Occipital lobe (tissue), 2 donors: ENCODE measurements around the gene AKR1C1. TPM values are rescaled to one million over a fixed set of nuclear protein-coding genes. Genes with fewer than 3 reads are reported as not detected.
"Not testable (repeated sequence)": the region's sequence is repeated elsewhere in the genome, so short reads cannot be mapped to it uniquely, and the experiment has no call there.

ENCODE experiments used
- DNase-seq: peaks from one replicate; lab custom pipeline; 2025; lab: John Stamatoyannopoulos, UW
- total RNA-seq: library from RNA; depleted of rRNA; stranded (reverse); fragments of >200 nt; gene quantifications from one replicate; pipeline ENCODE4 v1.2.3, GENCODE V29; 2014

The AKR1C1 gene
- total RNA-seq, 1 donor from 2014 or later = 36.8 TPM

DNA sequence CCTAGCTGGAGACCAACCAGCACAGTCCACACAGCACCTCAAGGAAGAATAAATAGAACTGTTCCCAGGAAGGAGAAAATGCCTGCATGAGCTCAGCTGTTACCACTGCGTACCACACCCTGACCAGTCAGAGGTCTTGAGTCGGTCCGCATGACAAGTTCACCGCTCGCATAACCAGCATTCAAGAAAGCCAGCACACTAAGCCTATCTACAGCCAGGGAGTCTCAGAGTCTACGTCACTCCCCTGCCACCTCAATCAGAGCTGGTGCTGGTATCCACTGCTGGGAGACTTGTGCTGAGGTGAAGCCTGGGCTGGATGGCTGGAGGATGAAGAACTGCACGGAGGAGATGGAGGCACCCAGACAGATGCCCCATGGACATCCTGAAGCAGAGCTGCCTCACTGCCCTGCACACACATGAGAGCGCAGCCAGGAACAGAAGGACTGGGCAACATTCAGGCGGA, 19.6 kb downstream of the AKR1C1 start:
- no peak for DNase-seq

DNA sequence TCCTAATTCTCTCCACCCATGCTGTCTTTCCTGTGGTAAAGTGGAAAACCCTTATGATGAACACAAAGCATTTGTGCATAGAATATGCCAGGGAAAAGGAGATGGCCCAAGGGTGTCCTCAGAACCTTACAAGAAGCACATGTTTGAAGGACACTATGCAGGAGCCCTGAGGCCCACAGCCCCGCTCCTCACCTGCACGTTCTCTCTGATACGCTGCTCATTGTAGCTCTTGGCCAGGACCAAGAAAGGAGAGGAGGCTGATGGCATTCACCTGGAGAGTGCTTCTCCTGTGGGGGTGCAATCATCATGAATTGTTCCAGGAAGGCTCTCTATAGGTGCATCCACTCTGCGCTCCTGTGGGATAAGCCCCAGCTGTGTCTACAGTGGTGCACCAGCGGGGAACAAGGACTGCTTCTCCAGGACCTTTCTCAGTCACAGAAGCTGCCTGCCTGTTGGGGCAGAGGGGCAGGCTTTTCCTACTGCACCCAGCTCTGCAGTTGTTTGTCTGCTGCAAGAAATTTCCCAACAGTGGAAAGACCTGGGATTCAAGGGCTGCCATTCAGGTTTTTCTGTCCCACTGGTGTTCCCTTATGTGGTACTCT, 20.5 kb downstream of the AKR1C1 start:
- DNase-seq = no peak

DNA sequence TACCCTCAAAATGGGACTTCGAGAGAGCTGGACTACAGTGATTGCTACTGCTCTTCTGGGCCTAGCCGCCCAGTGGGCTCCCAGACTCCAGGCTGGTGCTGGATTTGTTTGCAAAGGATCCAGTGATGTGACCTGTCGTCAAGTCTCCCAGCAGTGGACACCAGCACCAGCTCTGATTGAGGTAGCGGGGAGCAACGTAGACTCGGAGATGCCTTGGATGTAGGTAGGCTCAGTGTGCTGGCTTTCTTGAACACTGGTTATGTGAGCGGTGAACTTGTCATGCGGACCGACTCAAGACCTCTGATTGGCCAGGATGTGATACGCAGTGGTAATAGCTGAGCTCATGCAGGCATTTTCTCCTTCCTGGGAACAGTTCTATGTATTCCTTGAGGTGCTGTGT, 21.0 kb downstream of the AKR1C1 start:
- DNase-seq = no peak

DNA sequence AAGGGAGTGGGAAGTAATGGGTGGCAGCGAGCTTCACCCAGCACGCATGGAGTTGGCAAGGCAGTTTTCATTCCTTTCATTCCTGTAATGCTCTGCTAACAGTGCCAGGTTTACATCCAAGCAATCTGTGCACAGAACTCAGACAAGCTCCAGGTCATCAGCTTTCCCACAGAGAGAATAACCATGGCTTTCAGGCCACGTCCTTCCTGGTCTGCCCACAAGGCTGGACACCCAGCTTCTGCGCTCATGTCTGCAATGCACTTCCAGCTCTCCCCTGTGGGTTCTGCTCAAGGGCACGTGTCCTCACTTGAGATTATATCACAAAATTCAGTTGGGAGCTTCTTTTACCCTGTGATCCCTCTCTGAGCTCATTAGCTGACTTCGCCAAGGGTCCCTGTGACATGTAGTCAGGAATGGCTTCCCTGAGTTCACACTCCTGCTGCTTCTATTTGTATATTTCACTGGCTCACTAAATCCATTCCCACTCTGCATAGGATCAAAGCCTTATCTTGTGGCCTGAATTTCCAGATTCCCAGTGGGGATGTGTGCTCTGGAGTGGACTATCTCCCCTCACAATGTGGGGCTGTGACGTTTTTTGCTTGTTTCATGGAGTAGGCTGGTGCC, 21.9 kb downstream of the AKR1C1 start:
- DNase-seq = no peak

DNA sequence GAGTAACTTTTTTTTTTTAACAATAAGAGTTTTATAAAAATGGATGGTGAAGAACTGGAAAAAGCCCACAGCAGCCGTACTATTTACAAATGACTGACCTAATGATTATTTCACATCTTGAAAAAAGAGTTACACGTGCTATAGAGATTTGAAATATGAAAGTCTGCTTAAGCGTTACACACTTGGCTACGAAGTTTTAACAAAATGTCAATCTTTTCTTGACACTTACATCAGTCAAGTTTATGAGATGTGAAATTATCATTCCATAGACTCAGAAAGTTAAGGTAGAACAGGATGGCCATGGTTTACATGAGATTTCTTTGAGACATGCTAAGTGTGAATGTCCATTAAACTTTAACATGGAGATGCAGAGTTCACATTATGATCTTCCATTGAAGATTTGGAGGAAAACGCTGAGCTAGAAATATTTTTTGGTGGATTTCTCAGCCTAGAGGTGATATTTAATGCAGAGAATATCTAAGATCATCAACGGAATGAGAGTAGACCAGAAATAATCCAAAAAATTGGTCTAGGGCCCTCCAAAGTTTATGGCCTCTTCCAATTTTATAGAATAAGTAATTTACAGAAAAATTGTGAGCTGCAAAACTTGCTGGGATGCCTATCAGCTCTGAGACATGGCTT, 24.9 kb downstream of the AKR1C1 start:
- not testable (repeated sequence) for DNase-seq

DNA sequence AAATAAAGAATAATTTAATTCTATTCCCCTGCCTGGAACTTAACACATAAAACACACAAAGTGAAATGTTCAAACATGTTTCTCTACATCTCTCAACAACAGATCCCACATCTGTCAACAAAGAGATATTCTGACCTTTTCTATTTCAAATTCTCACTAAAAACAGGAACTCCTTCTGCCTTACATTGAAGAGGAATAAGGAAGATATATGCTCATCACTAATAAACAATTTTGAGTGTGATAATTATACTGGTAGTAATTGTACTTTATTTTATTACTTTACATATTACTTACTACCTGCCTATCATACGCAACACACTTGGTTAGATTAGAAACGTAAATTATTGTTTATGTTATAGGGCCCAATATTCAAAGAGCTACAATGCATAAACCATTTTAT, 27.0 kb downstream of the AKR1C1 start:
- no peak for DNase-seq

DNA sequence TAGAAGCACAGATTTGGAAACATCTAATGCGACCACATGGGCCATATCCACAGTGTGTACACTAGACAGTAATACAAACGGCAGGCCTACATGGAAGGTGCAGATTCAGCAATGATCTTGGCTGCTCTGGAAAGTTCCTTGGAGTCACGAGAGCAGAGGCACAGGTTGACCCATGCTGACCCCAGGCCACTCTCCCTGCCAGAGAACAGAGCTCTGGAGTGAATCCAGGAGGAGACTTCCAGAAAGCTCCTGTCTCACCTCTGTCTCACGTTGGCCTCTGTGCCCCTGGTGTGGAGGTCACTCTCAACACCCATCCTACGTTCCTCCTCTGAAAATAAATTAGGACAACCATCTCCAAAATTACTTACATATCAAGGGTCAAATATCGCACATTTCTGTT, 28.2 kb downstream of the AKR1C1 start:
- DNase-seq = not testable (repeated sequence)

DNA sequence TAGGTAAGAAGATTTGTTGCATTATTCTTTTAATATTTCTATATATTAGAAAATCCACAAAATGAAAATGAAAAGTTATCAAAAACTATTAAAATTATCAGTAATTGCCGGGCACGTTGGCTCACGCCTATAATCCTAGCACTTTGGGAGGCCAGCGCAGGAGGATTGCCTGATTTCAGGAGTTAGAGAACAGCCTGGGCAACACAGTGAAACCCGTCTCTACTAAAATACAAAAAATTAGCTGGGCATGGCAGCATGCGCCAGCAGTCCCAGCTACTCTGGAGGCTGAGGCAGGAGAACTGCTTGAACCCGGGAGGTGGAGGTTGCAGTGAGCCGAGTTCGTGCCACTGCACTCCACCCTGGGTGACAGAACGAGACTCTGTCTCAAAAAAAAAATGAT, 29.3 kb downstream of the AKR1C1 start:
- DNase-seq = not testable (repeated sequence)

DNA sequence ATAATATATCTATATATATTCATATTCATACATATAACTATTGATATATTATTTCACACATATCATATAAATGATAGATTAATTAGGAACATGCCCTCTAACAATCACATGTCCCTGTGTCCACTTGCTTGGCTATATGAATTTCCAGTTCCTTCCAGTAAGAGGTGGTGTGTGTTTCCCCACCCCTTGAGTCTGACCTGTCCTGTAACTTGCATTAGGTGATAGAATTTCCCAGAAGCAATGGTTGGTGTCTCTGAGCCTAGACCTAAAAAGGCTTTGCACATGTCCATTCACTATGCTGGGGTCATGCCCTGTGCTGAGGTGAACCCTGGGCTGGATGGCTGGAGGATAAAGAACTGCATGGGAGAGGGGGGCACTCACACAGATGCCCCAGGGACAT, 31.0 kb downstream of the AKR1C1 start:
- not testable (repeated sequence) for DNase-seq

DNA sequence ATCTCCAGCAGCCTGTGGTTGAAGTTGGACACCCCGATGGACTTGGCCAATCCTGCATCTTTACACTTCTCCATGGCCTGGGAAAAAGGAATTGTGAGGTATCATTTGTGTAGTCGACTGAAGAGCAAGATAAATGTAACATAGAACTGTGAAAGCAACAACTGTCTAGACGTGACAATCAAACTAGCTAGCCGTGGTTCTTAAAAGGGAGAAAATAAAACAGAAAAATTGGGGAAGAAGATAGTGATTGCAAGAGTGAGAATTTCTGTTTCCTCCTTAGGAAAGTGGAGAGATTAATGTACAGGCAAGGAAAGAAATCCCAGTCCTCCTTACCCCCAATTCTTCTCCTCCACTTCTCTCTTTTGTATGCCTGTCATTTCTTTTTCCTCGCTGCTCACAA, 35.5 kb downstream of the AKR1C1 start:
- DNase-seq = no peak

DNA sequence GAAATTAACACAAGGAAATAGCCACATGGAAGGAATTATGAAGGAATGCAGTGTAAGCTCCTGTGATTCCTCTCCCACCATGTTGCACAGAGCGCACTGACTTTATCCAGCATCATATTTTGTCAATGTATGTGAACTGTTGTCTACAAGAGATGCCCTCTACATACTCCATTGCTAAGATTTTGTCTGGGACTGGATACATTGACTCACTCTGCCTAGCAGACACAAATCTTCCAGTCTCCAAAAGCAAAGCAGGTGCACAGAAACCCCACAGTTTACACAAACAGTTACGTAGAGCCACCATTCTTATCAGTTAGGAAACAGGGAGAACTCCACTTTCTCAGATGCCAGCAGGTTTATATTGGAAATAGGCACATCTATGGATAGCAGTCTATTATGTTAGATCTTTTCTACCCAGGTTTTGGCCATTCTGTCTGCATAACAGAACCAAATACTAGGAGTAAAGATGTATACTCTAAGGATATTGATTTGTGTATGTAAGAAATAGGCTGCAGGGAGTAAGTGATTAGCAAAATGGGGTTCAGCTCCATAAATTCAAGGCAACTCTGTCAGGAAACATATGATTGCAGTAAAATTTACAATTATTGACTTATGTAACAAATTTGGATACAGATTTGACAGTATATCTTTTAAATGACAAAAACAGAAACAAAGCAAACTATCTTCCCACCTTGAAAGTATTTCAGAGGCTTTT, 39.0 kb downstream of the AKR1C1 start:
- no peak for DNase-seq

DNA sequence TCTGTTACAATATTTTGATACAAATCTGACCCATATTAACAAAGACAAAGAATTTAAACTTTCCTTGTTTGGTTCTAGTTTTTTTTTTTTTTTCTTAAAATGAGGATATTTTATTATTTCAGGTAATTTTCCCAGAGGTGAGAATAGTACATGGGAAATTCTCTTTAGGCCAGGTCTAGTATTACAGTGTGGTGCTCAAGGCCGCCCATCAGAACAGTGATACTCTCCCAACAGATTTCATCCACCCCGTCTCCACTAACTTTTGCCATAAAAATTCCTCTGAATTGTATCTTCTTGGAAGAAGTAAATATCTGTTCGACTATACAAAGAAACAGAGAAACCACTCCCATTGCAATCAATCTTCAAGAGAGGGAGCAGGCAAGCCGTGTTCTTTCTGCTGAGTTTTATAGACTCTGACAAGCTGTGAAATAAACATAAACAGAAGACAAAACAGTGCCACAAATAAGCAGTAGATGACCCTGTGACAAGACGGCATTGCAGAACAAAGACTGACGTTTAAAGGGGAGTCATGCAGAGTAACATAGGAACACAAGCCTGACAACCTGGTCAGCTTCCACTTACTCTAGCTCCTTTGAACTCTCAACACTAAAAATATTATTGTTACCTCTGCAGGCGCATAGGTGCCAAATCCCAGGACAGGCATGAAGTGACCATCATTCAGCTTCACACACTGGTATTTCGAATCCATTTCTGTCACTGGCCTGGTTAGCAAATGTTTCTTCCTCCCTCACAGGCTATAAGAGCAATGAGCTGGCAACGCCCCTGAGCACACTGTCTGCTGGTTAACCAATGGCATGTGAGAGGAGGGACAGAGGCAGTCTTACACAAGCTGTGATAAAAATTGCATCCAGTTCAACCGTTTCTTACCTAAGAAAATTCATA, 40.2 kb downstream of the AKR1C1 start, which contains the start of gene AKR1C2:
AKR1C2 (minus strand) TSS at position 731 of the 903 bp plus-strand sequence; CDS start at position 709, 22 bp downstream.
- DNase-seq = not testable (repeated sequence)

DNA sequence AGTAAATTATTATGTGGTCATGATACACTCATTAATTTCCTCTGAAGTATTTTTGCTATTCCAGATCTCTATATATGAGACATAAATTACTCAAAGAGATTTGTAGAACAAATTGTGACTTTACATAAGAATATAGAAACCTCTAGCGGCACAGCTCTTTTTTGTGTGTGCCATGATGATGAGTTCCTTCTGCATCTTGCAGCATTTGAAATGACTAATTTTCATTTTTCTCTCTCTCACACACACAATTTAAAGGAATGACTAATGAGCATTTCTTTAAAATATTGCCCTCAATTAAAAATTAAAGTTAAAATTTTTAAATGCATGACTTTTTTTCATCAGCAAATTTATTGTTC, 40.8 kb downstream of the AKR1C1 start:
- not testable (repeated sequence) for DNase-seq

DNA sequence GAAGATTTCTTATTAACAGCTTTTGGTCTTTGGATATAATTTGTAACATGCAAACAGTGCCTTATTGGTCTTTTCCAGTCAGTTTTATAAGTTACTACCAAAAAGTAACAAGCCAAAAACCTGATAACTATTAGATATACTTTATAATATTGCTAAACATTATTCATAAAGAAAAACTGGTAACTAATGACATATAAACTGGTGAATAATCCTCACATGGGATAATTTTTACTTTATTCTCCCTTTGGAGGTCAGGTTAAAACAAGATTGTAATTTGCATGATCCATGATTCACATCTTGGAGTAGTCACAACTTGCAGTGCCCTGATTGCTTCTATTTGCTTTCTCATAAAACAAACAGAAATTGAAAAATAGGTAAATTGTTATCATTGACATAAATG, 41.3 kb downstream of the AKR1C1 start:
- DNase-seq = not testable (repeated sequence)

DNA sequence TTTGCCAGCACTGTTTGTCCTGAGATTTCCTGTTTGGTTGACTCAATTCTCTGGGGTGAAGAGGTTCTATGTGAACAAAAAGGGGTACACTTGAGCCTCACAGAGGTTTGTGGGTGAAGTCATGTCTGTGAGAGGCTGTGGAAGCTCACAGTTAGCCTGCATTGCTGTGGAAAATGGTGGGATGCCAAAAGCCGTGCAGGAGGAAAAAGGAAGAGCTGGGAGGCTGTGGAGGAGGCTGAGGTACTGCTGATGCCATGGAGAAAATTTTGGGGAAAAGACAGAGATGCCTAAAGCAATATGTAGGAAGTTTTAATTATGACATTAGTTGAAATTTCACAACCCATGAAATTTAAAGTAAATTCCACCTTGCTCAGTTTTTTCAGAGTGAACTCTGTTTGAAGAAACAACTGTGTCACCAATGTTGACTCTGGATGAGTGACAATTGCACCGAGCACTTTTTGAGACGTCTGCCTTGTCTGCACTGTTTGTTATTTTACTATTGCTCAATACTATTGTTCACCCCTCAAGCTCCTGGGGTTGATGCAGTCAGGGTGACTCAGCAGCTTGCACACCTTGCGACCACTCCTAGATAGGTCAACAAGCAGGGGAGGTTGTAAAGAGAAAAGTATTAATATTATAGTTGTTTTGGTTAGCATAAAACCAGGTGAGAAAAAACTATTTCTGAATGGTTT, 45.8 kb downstream of the AKR1C1 start:
- not testable (repeated sequence) for DNase-seq

DNA sequence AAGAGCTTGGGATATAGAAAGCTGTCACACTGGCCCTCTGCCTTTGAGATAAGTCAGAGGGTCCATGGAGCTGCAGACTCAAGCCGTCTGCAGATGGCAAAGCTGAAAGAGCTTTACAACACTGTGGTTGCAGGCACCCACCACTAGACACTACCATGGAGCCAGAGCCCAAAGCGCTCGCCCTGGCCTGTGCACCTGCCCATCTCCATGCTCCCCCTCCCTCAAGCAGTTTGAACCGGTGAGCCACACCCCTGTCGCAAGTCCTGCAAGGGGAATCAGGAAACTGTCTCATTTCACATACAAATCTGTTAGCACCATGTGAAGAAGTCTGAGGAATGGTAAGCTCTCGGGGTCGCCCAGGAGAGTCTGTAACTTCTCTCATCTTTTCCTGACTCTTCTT, 46.8 kb downstream of the AKR1C1 start:
- not testable (repeated sequence) for DNase-seq

DNA sequence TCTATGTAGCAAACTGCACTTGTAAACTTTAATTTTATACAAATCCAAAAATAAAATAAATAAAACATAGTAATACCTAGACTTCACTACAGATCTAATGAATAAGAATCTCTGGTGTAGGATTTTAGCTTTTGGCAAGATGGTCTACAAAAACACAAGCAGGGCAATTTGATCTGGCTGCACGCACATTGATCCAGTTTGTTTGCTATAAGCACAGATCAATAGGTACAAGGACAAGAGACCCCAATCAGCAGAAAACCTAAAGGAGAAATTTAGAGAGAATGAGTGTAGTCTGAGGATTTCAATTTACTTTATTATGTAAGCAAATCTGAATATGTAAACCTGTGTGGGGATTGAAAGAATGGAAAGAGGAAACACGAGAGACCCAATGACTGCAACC, 48.2 kb downstream of the AKR1C1 start:
- not testable (repeated sequence) for DNase-seq

DNA sequence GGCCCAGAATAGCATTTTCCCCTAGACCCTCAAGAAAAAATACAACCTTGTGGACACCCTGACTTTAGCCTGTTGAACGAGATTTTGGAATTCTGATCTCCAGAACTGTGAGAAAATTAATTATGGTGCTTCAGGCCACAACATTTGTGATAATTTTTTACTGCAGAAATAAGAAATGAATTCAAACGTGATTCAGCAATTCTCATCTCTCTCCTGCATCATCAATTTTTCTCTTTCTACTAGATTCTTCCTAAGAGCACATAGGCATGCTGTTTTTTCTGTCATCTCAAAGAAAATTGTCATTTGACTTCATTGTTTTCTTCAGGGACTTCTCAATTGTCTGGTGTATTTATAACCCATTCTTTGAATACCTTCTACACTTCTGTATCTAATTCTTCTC, 49.4 kb downstream of the AKR1C1 start:
- DNase-seq = no peak

DNA sequence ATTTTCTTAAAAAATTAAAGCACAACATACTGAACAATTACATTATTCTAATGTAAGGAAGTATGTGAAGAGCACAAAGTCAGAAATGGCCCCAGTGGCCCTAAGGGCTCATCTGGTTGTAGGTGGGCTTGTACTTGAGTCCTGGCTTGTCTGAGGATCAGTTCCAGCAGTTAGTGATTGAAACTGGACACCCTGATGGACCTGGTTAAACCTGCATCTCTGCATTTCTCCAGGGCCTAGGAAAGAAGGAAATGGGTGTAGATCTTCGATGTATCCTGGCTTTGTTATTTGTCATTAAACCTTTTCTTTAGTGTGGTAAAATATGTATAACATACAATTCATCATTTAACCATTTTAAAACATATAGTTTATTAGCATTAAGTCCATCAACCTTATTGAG, 50.2 kb downstream of the AKR1C1 start:
- no peak for DNase-seq

DNA sequence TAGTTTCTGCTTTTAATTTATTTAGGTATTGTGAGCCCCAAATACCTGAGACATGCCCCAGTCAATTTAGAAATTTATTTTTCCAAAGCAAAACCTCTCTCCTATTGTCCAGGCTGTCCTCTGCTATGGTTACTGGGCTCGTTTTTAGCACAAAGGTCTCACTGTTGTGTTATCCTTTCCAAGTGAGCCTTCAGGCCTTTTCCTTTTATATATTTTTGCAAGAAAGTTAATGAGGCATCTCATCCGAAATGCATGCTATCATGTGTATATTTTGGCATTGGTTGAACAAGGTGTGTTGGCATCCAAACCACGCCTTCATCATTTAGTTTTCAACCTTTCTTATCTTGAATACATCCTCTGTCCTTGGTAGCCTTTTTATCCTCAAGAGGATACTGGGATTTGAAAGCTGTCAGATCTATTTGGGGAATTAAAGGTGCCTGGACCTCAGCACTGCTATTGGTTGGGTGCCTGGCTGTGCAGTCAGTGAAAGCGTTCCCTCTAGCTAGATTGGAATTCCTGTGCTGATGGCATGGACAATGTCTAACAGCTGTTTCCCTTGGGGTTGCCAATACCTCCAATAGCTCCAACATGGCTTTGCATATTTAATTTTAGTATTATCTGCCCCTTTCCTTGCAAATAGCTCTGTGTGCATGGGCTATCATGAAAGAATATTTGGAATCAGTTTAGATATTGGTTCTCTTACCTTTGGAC, 51.1 kb downstream of the AKR1C1 start:
- DNase-seq = not testable (repeated sequence)
